Vagina (tissue), 2 donors: Measurements from ENCODE around the gene ECE2.

Experiments used
- POLR2AphosphoS5 ChIP-seq, 2 donors: sonication (generic); formaldehyde crosslinking; IDR thresholded peaks; one replicate each; pipeline ENCODE4 v1.9.0; 2017; ENCODE audit warnings: antibody characterized with exemption in 2 of 2, mild to moderate bottlenecking in 2 of 2, low read depth in 1 of 2; ENCODE audit not compliant: insufficient read depth in 1 of 2
- TF ChIP-seq, protein P1 (sequence below), 3 experiments: fragments of 450-650 bp in 2 of 3; fragments of 200-600 bp in 1 of 3; sonication (generic) in 1 of 3; IDR thresholded peaks; one replicate each; pipeline ENCODE4 v1.5.1; 2017 to 2019; ENCODE audit warnings: antibody characterized with exemption in 3 of 3, mild to moderate bottlenecking in 2 of 3, moderate library complexity in 2 of 3

GRCh38 chr3:184236636-184237035 lies 39.2 kb upstream of the ECE2 start:
- TF ChIP-seq, protein P1, sequence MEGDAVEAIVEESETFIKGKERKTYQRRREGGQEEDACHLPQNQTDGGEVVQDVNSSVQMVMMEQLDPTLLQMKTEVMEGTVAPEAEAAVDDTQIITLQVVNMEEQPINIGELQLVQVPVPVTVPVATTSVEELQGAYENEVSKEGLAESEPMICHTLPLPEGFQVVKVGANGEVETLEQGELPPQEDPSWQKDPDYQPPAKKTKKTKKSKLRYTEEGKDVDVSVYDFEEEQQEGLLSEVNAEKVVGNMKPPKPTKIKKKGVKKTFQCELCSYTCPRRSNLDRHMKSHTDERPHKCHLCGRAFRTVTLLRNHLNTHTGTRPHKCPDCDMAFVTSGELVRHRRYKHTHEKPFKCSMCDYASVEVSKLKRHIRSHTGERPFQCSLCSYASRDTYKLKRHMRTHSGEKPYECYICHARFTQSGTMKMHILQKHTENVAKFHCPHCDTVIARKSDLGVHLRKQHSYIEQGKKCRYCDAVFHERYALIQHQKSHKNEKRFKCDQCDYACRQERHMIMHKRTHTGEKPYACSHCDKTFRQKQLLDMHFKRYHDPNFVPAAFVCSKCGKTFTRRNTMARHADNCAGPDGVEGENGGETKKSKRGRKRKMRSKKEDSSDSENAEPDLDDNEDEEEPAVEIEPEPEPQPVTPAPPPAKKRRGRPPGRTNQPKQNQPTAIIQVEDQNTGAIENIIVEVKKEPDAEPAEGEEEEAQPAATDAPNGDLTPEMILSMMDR (IDR thresholded peaks at IDR 0.05) = no peak
- no peak for TF ChIP-seq POLR2AphosphoS5 (IDR thresholded peaks at IDR 0.05; ENCODE audit: insufficient read depth in 1 of 2, low read depth in 1 of 2)
